GM12874 (cell line): ENCODE measurements around the gene PCDHGA8.

ENCODE experiments used
- CTCF ChIP-seq: IDR thresholded peaks from 2 replicates; pipeline ENCODE4 v1.5.1; 2011; ENCODE audit warnings: low read depth, mild to moderate bottlenecking, control low read depth, low read length, moderate library complexity; ENCODE audit not compliant: insufficient read depth

PCDHGA8 gene

GRCh38 chr5:141417494-141418172 is 25.2 kb downstream of the PCDHGA8 start, which contains the start of gene PCDHGB7:
Gene PCDHGB7, plus strand, starts transcription at chr5:141417677. Its CDS starts 183 bp downstream, at chr5:141417860.
- TF ChIP-seq CTCF, result peak; percentile 89

GRCh38 chr5:141419074-141419880 is 26.8 kb downstream of the PCDHGA8 start:
- no peak for TF ChIP-seq CTCF

GRCh38 chr5:141420855-141421488 is 28.5 kb downstream of the PCDHGA8 start, which contains the start of gene PCDHGA11:
Gene PCDHGA11, plus strand, starts transcription at chr5:141421051. Its CDS starts 177 bp downstream, at chr5:141421228.
- TF ChIP-seq CTCF, result peak; percentile 75

GRCh38 chr5:141421489-141421855 is 29.0 kb downstream of the PCDHGA8 start:
- no peak for TF ChIP-seq CTCF

- no peak for TF ChIP-seq CTCF
Observed at GRCh38 chr5:141422742-141423291, 30.4 kb downstream of the PCDHGA8 start.

- no peak for TF ChIP-seq CTCF
Observed at GRCh38 chr5:141427783-141428426, 35.5 kb downstream of the PCDHGA8 start.
